Islet precursor cell (in vitro differentiated cells): Measurements from ENCODE around the gene KCNC2.

ENCODE experiments used
- DNase-seq: peaks from one replicate; pipeline ENCODE4 v3.0.0-alpha.2; 2018

KCNC2 gene

GRCh38 chr12:75157385-75157784 lies 52.3 kb downstream of the KCNC2 start:
- DNase-seq: no peak

- DNase-seq: no peak
These were observed 53.7 kb downstream of the KCNC2 start for GRCh38 chr12:75155962-75156361.

- DNase-seq: no peak
These were observed 55.3 kb downstream of the KCNC2 start for GRCh38 chr12:75154388-75154787.

- DNase-seq: no peak
These were observed 70.4 kb downstream of the KCNC2 start for GRCh38 chr12:75139196-75139595.

GRCh38 chr12:75137896-75138295 lies 71.7 kb downstream of the KCNC2 start:
- no peak for DNase-seq

DNA sequence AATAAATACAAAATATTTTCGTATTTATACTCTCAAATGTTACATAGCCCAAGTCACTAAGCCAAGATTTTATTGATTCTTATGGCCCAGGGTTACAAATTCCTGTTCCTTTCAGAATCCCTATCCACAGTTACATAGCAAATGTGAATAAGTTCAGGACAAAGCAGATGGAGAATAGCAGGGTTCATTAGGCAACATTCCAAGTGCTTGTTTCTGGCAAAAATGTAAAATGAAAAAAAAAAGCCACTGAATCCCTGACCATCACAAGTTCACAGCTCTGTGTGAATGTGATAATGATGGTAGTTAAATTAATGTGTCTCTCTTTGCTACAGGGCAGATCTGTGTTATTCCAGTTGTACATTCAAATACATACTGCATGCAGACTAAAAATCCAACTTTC lies 74.6 kb downstream of the KCNC2 start:
- DNase-seq: no peak

DNA sequence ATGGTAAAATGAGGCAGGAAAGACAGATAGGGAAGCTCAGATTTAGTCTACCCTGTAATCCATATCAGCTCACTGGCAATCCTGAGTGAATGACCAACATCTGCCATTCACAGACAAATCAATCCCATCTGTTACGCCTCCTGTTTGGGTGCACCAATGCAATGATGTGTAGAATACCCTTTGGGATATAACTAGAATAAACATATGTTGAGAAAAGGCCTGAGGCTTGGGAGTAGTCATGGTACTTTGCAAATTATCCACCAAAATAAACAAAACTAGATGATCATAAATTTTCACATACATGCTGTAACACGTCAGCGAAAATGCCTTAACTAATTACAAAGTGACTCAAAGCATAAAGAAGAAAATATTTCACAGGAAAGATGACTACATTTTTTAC lies 78.8 kb downstream of the KCNC2 start:
- no peak for DNase-seq

- no peak for DNase-seq
These were observed 80.4 kb downstream of the KCNC2 start for GRCh38 chr12:75129275-75129674.

- DNase-seq: no peak
These were observed 88.5 kb downstream of the KCNC2 start for GRCh38 chr12:75121036-75121705.

DNA sequence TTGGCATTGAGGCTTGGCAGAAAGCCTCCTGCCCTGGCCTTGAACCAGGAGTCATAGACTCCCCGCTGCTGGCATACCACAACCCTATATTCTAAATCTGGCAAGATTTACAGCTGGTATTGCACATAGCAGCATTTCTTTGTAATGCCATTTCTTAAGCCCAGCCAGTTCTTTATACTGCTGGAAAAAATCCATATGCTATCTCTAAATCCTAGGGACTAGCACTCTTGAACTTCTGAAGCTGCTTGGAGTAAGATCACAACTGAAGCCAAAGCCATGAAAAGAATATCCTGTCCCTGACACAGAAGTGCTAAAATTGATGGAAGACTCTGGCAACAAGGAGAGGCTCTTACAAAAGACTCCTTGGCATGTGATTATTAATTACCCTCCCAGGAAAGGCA lies 89.3 kb downstream of the KCNC2 start:
- DNase-seq: no peak

DNA sequence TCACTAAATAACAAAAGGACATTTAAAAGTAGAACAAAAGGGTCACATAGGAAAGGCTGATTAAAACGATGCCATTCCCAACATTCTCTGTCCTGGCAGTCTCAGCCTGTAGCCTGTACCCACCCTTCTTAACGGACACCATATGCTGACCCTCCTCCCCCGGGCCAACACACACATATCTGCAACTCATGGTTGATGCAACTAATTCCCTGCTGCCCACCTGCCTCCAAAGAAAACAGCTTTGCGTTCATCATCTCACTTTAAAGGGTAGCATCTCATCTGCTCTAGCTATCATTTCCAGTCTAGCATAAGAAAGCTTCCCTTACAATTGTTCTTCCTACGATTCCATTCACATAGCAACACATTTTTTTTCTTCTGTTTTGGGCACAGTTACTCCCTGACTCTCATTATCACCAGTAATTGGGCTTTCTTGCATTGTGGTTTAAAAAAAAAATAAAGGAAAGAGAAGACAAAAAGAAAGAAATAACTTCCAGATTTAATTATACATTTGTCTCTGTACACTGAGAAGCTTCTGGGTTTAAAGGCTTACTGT lies 92.9 kb downstream of the KCNC2 start:
- DNase-seq: no peak

DNA sequence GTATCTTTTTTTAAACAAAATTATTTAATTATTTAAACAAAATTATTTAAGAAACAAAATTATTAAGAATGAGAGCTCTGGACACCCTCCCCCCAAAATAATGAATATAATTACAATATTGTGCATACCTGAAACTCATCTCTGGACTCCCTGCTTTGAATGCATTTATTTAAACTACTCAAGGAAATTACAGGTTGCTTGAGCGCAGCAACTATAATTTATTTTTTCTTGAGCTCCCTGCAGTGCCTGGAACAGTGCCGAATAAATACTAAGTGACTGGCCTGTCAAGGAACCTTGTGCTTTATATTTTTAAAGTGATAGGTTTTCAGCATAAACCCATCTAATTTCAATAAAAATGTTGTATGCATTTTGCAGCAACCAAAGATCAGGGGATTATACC lies 93.9 kb downstream of the KCNC2 start:
- no peak for DNase-seq

- DNase-seq: no peak
These were observed 105.8 kb downstream of the KCNC2 start for GRCh38 chr12:75103822-75104221.

GRCh38 chr12:75101781-75102180 lies 107.9 kb downstream of the KCNC2 start:
- no peak for DNase-seq

- no peak for DNase-seq
These were observed 110.4 kb downstream of the KCNC2 start for GRCh38 chr12:75099210-75099609.

DNA sequence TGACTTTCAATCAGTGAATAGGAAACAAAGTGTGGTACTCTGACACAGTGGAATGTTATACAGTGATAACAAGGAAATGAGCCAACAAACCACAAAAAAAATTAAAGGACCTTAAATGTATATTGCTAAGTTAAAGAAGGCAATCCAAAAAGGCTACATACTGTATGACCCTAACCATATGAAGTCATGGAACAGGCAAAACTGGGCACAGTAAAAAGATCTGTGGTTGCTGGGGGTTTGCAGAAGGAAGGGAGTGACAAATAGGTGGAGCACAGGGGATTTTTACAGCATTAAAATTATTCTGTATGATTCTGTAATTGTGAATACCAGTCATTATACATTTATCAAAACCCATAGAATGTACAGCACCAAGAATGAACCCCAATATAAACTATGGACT lies 112.6 kb downstream of the KCNC2 start:
- no peak for DNase-seq

DNA sequence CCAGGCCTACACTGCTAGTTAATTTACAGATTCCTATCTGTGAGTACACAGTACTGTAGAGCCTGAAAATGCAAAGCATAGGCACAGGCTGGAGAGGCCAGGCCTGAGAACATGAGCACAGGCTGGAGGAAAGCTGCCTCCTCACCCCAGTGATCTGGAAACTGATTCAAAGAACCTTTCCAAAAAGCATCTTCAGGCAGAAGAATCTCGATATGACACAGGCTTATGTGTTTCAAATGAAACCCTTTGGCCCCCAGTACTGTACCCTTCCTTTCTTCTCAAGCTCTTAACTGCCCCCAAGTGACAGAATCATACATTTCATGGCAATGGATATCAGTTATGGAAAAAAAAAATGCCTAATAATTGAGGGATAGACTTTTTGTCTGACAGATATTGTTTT lies 122.0 kb downstream of the KCNC2 start:
- DNase-seq: no peak

DNA sequence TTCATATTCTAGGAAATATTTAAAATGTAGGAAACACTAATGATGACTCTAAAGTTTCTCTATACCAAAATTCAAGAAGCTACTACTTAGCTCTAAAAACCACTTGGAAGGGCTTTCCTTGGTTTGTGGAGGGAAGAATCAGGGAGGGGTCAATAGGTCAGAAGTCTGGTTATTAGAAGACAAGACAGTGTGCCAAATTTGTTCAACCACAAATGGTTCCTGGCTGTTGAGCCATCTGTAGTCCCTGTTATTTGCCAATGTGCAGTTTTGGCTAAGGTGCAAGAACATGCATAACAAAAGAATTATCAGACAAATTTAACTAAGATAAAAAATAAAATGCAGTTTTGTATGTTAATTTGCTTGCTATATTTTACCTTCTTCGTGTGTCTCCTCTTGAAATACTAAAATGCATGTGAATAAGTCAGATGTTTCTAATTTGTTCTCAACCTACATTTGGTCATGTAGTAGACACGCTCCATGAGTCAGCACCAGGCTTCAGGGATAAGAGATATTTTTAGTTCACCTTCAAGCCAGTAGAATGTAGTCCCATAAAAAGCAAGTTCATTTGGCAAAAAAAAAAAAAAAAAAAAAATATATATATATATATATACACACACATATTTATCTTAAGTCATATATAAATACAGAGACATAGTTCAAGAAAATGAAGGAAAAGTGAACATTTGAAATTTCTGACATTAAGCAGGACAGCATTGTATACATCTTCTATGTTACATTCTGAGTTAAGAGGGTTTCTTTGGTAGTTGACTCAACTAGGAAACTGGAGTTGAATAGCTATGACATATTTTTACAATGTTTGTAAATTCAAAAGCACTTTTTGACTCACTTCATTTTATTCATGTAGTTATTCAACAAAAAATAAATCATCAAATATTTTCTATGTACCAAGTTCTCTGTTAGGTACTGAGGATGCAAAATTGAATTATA lies 123.3 kb downstream of the KCNC2 start:
- DNase-seq: no peak

GRCh38 chr12:75081305-75081704 lies 128.3 kb downstream of the KCNC2 start:
- DNase-seq: no peak

DNA sequence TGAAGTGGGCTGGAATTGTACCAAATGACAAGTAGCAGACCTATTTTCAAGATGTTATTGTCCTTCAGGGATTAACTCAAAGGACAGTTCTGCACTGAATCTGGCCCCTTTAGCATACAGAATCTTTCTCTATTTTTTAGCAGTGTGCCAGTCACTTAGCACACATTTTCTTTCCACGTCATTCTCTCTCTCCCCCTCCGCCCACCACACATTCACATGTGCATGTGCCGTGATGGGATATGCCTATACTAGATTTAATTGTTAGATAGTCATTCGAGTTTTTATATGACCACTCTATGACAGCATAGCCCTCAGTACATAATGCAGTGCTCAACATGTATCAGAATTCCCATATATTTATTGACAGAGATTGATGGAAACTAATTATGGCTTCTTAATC lies 129.1 kb downstream of the KCNC2 start:
- DNase-seq: no peak

- DNase-seq: no peak
These were observed 144.2 kb downstream of the KCNC2 start for GRCh38 chr12:75065482-75065881.

DNA sequence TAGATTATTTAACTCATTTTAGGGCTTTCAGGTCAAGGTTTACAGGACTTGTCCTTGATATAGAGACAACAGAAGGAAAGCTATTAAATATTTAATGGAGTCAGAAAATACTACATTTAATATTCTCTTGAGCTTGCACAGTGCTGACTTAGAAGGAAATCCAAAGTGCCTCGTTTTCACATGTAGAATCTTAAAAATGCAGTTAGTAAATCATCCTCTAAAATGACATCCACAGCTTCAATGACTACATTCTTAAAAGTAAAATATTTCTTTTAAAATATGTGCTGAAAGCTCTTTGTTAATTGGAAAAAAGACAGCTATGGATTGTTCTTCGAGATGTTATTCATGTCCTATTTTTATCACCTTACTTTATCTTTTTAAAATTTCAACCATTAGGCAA lies 146.9 kb downstream of the KCNC2 start:
- no peak for DNase-seq

- no peak for DNase-seq
These were observed 151.4 kb downstream of the KCNC2 start for GRCh38 chr12:75058228-75058627.

DNA sequence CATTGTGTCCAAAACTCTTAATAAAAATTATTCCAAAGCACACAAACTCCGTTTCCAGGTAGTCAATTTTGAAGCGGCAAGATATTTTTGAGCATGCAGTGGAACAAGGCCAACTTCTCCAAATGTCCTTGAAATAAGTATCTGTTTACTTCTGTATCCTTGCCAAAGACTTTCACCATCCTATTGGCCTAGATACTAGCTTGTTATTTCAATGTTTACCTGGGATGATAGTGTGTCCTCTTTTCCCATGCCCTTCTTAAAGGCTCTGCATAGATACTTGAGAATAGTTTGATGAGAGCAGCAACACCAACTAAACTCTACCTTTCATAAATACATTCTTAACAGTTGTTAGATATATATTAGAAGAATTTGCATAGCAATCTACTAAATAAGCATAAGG lies 160.9 kb downstream of the KCNC2 start:
- no peak for DNase-seq
